Measurements from ENCODE around the gene SGCB. TPM values are rescaled to one million over a fixed set of nuclear protein-coding genes. Genes with fewer than 3 reads are reported as not detected.

SGCB gene, protein sequence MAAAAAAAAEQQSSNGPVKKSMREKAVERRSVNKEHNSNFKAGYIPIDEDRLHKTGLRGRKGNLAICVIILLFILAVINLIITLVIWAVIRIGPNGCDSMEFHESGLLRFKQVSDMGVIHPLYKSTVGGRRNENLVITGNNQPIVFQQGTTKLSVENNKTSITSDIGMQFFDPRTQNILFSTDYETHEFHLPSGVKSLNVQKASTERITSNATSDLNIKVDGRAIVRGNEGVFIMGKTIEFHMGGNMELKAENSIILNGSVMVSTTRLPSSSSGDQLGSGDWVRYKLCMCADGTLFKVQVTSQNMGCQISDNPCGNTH
- total RNA-seq (2022; extraction: Qiagen RNA extraction; ENCODE audit: low read depth): 15.3 to 26.5 TPM (median 16.9 TPM) in 5 replicates

DNA sequence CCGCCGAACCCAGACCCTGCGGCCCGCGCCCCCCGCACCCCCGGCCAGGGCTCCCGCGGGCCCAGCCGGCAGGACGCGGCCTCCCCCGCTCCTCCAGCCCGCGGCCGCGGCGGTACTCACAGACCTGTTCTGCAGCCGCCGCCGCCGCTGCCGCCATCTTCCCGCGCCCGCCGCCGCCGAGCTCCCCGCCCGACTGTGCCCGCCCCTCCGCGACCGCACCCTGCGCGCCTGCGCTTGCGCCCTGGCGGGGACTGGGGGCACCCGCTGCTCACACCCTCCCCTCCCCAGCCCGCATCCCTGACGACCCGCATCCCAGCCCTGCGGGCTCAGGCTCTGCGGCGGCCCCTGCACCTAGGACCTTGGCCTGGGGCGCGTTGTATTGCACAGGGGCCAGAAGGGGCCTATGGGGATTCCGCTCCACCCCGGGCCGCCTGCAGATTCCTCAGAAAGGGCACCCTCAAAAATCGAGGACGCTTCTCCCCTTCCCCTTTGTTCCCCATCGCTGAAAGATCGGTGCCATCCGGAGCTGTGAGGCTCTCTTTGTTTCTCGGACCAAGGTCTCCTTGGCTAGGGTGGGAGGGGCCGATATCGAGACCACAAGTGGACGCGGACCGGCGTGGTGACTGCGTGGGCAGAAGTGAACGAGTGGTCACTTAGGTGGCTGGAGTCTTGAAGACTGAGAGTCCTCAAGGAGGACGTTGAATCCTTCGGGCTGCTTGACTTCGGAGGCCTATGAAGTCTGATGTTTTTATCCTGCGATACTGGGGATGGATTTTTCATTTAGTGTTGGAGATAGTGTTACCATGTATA lies at the start of gene SGCB:
Gene SGCB (minus strand): TSS at position 197 of the 810 bp plus-strand sequence. CDS start 40 bp downstream, at position 157.

DNA sequence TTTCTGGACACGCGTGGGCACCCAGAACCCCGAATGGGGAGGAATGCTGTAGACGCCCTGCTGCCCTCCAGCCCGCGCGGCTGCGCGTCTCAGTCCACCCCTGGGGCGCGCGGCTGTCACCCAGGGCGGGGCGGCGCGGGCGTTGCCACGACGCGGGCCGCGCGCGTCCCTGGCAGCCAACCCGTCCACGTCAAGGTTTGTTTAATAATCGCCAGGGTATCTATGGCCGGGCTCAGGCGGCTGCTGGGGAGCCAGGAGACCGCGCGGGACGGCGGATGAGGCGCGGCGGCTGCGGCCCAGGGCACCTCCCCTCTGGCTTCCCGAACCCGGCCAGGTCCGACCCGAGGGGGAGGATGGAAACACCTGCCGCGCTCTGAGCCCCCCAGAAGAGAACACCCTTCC lies 13.1 kb upstream of the SGCB start, which contains the start of gene SPATA18:
Gene SPATA18 (plus strand): TSS at position 92 of the 402 bp plus-strand sequence. CDS start 401 bp downstream, outside the sequence.

DNA sequence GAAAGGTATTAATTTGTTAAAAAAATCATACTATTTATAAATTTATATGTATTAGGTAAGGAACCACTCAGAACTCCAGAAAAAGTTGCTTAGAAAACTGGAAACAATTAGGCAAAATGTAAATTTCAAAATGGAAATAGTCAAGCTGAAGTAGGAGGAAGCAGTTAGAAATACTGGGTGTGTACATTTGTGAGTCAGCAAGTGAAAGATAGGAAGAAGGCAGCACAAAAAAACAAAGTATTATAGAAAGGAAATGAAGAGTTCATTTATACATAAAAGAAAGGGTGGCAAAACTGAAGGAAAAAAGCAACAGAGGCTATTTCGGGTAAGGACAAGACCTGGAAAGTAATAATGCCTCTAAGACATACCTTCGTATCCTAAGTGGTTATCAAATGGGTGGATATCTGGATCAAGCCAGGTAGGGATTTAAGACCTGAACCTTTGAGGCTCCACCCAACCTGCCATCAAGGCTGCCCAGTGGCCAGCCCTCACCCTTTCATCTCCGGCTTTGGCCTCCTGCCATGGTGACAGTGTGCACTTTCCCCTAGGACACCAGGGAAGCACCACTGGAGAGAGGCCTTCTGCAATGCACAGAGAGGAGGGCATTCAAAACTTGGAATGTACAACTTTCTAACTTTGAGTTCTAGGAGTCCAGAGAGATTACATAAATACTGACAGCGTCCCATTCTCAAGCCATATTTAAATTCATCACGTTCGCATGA lies 18.0 kb downstream of the SGCB start, which contains the start of gene LRRC66:
Gene LRRC66 (minus strand): TSS at position 428 of the 722 bp plus-strand sequence. CDS start 2,750 bp downstream, outside the sequence.

Other genes with a start within 250 kb of the SGCB start
- 14.3 to 26.2 TPM (median 18.9 TPM) in 5 replicates for gene DCUN1D4, start 195.1 kb downstream of the SGCB start, total RNA-seq (2022; extraction: Qiagen RNA extraction; ENCODE audit: low read depth)
- 0.13 to 0.21 TPM in 2 of 5 replicates, not detected in the others for gene LRRC66, start 17.9 kb downstream of the SGCB start, total RNA-seq (2022; extraction: Qiagen RNA extraction; ENCODE audit: low read depth)
- gene SPATA18, start 13.0 kb upstream of the SGCB start, total RNA-seq (2022; extraction: Qiagen RNA extraction; ENCODE audit: low read depth): 2.9 to 4.8 TPM (median 4.0 TPM) in 5 replicates

Data from A549 treated with ZK216348 at 1 μM for 4 hours (cell line).